GM06990 (cell line): ENCODE measurements around the gene FOXO6.

ENCODE experiments used
- DNase-seq: peaks from one replicate; pipeline ENCODE4 v3.0.0-alpha.2; 2011; ENCODE audit not compliant: insufficient read length; ENCODE audit errors: extremely low read depth
- H3K27me3 ChIP-seq: replicated peaks from 2 replicates; pipeline ENCODE4 v1.6.0; 2011; ENCODE audit warnings: low read length; ENCODE audit not compliant: control insufficient read depth, insufficient read depth
- H3K36me3 ChIP-seq: 2 replicates; pipeline ENCODE4 v1.5.1; 2011; ENCODE audit warnings: low read length; ENCODE audit not compliant: control insufficient read depth, insufficient read depth
- H3K4me3 ChIP-seq: replicated peaks from 2 replicates; pipeline ENCODE4 v1.5.1; 2011; ENCODE audit warnings: low read depth, mild to moderate bottlenecking, control low read depth, low read length
- TF ChIP-seq, protein P1 (sequence below): IDR thresholded peaks from 2 replicates; pipeline ENCODE4 v1.5.1; 2011; ENCODE audit warnings: low read length, control low read depth, mild to moderate bottlenecking, inconsistent platforms; ENCODE audit not compliant: insufficient read depth, poor library complexity, severe bottlenecking

Gene FOXO6

DNA sequence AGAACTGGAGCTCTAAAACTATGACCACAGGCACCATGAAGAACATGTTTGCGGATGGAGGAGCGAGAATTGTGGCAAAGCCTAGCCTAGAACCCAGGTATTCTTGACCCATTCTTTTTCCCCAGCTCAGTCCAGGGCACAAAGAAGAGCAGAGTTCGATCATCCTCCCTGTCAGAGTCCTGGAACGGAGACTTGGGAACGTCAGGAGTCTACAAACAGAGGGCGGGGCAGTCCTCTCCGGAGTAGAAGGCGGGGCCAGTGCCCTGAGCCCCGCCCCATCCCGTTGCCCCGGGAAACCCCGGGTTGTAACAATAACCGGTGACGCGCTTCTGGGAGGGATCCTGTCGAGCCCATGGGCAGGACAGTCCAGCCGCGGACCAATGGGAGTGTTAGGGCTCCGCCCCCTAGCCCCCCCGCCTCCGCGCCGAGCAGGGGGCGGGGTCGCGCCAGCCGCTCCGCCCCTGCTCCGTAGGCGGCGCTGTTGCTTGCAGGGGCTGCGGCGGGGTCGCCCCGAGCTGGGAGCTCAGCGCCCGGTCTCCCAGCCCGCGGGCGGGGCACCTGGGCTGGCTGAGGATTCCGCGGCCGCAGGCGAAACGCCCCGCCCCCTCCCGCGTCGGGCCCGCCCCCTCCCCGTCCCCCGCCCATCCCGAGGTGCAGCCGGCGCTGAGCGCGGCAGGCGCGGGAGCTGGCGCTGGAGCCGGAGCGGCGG is at the start of gene FOXO6:
Gene FOXO6, plus strand, starts transcription at position 649 of the 709 bp plus-strand sequence.
- TF ChIP-seq, protein P1, sequence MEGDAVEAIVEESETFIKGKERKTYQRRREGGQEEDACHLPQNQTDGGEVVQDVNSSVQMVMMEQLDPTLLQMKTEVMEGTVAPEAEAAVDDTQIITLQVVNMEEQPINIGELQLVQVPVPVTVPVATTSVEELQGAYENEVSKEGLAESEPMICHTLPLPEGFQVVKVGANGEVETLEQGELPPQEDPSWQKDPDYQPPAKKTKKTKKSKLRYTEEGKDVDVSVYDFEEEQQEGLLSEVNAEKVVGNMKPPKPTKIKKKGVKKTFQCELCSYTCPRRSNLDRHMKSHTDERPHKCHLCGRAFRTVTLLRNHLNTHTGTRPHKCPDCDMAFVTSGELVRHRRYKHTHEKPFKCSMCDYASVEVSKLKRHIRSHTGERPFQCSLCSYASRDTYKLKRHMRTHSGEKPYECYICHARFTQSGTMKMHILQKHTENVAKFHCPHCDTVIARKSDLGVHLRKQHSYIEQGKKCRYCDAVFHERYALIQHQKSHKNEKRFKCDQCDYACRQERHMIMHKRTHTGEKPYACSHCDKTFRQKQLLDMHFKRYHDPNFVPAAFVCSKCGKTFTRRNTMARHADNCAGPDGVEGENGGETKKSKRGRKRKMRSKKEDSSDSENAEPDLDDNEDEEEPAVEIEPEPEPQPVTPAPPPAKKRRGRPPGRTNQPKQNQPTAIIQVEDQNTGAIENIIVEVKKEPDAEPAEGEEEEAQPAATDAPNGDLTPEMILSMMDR, result no peak
- H3K36me3 ChIP-seq, result no peaks in the 10 kb centered on the region
- peak within 1 kb of the TSS; percentile 54 for H3K4me3 ChIP-seq
- no peaks in the 10 kb centered on the region; the same call in none of the 2 replicates for H3K27me3 ChIP-seq
- DNase-seq, result peak; percentile 91

DNA sequence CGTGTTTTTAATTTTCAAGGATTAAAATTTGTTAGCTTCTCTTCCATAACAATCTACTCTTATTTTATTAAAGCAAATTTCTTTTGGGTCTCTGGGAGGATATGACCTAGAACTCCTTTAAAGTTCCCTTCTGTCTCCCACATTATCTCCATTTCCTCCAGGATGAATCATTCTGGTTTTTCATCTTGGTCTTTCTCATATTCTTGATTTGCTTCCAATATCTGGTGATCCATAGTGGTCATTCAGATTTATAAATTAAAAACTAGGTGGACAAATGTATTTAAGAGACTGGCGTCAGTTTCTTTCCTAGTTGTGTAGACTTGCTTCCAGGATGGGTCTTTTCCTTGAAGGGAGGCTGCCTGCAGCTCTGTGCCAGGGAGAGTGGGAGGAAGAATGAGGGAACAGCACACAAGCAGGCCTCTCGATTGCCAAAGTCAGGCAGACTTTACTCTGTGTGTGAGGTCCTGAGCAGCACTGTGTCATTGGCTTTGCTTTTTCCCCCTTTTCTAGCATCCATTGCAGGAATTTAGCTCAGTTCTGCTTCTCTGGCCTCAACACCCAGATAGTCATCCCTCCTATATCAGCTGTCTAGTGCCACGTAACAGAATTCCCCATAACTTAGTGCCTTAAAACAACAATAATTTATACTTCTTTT is 48.1 kb upstream of the FOXO6 start:
- no peak for DNase-seq
- H3K36me3 ChIP-seq, result no peaks in the 10 kb centered on the region
- H3K27me3 ChIP-seq, result no peaks in the 10 kb centered on the region; the same call in none of the 2 replicates
- TF ChIP-seq, protein P1, result no peak
- H3K4me3 ChIP-seq, result no peak overlapping the region

DNA sequence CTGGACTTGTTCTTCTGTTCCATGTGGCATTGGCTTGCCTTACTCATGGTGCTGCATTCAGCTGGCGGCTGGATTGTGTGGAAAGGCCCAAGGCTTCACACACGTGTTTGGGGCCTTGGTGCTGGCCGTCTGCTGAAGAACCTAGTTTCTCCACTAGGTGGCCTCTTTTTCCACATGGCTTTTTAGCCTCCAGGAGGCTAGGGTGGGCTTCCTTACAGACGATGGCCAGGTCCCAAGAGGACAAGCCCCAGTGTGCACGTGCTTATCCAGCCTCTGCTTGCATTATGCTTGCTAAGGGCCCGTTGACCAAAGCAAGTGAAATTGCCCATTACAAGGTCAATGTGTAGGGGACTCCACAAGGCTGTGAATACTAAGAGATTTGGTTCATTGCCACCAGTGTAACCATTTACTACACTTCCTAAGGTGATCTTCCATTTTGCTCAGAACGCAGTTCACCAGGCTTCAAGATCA is 47.5 kb upstream of the FOXO6 start:
- TF ChIP-seq, protein P1, result peak; percentile 73
- Histone ChIP-seq H3K36me3 (no peaks in the 10 kb centered on the region), H3K27me3 (no peaks in the 10 kb centered on the region; the same call in none of the 2 replicates), H3K4me3 (no peak overlapping the region)
- DNase-seq, result no peak

DNA sequence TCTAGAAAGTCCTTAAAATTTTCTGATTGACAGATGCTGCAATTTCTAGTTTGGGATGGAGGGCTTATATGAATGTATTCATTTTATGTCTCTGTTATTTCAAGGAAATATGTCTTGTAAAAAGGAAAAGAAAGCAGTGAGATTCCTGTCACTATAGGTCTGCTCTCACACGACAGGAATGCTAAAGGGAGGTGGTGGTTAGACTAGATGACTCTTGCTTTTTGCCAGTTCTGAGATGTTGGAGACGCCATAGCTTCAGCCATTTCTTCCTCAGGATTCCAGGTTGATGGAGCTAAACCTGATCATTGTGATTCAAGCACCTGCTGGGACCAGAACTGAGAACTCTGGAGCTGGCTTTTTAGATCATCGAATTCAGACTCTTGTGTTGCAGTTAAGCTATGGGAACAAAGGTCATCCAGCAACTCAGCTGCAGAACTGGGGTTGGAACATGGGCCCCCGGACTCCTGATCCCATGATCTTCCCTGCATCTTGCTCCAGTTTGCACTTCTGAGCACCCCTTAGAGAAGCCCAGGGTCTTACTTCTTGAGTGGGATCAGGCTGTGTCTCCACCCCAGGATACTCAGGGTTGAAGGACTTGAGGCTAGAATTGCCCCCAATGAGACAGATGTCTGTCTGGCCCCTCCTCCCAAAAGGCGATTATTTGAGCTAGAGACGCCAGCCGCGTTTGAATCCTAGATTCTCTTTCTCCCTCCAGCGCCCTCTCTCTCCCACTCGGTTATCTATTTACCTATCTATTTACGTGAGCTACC is 46.7 kb upstream of the FOXO6 start:
- Histone ChIP-seq H3K27me3 (no peaks in the 10 kb centered on the region; the same call in none of the 2 replicates), H3K36me3 (no peaks in the 10 kb centered on the region), H3K4me3 (no peak overlapping the region)
- no peak for DNase-seq
- TF ChIP-seq, protein P1, result no peak

DNA sequence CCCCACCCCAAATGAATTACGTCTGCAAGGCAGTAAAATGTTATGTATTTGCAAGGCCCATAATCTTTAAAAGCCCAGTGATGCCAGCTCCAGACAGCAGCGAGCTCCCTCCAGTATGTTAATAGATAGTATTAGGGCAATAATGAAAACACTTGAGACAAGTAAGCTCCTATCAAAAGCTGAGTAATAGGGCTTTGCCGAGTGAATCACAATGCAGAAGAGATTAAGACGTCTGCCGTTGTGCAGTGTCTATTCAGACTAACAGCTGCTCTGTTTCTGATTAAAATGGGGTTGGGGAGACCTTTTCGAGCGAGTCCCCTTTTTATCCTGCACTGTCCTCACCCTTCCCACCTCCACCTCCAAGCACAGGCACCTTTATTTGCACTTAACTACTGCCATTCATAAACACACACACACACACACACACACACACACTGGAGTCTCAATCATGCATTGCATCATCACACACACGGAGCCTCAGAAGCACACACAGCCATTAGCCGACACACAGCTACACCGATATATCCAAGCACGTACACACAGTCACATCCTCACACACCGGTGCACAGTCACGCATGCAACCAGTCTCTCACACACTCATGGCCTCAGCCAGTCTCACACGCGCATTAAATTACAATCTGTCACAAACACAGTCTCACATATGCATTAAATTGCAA is 46.0 kb upstream of the FOXO6 start:
- Histone ChIP-seq H3K4me3 (no peak overlapping the region), H3K27me3 (no peaks in the 10 kb centered on the region; the same call in 1 of the 2 replicates), H3K36me3 (no peaks in the 10 kb centered on the region)
- TF ChIP-seq, protein P1, result no peak
- DNase-seq, result no peak
